Measurements from ENCODE around the gene GJC2. TPM values are rescaled to one million over a fixed set of nuclear protein-coding genes. Genes with fewer than 3 reads are reported as not detected.
A peak's percentile ranks its signal among the peaks of the same experiment; 100 is the strongest.

Gene GJC2
- total RNA-seq, 1 experiment from 2014 or later: 1.6 TPM

- Histone ChIP-seq H3K23me2 (ENCODE audit: insufficient read length, low read depth, low read length, poor library complexity, severe bottlenecking) (no peaks in the 10 kb centered on the region), H3K4ac (ENCODE audit: low read depth, low read length) (no peak overlapping the region), H3K4me2 (ENCODE audit: insufficient read depth, insufficient read length, low read length) (no peak overlapping the region), H4K5ac (ENCODE audit: insufficient read length, low read depth, low read length) (no peak overlapping the region), H3K79me1 (ENCODE audit: insufficient read depth, low read depth, low read length, poor library complexity, severe bottlenecking) (no peaks in the 10 kb centered on the region), H3K27me3 (ENCODE audit: insufficient read depth, low read length) (no peaks in the 10 kb centered on the region; the same call in 1 of the 2 replicates), H3T11ph (ENCODE audit: low read length) (no peak overlapping the region), H4K8ac (replicated peaks; ENCODE audit: insufficient read length, low read depth, low read length) (no peak overlapping the region), H4K91ac (ENCODE audit: insufficient read length, low read depth, low read length) (no peak overlapping the region), H2BK12ac (ENCODE audit: insufficient read length, low read depth, low read length) (no peak overlapping the region), H3K9ac (ENCODE audit: extremely low read depth, insufficient read length, low read length) (no peak overlapping the region), H4K20me1 (ENCODE audit: control insufficient read depth, insufficient read depth, insufficient read length) (peaks cover 3% of the 10 kb centered on the region), H2BK15ac (ENCODE audit: low read depth, low read length) (no peak overlapping the region), H3K27ac (ENCODE audit: insufficient read length, low read depth, low read length) (no peak overlapping the region), H3K9me3 (ENCODE audit: control insufficient read depth, low read depth, low read length) (no peaks in the 10 kb centered on the region), H3K79me2 (ENCODE audit: insufficient read depth, low read length) (no peaks in the 10 kb centered on the region), H2AFZ (ENCODE audit: low read length) (no peak overlapping the region), H2BK5ac (ENCODE audit: insufficient read length, low read length) (no peak overlapping the region), H3K4me1 (ENCODE audit: insufficient read depth, low read length) (no peaks in the 10 kb centered on the region), H2BK20ac (ENCODE audit: low read depth, low read length, poor library complexity, severe bottlenecking) (no peak overlapping the region), H3K14ac (ENCODE audit: insufficient read depth, low read length) (no peak overlapping the region), H2BK120ac (ENCODE audit: low read depth, low read length, poor library complexity, severe bottlenecking) (no peak overlapping the region), H2AK5ac (ENCODE audit: insufficient read length, low read length) (no peak overlapping the region), H3K18ac (ENCODE audit: insufficient read length, low read depth, low read length) (no peak overlapping the region), H3K56ac (ENCODE audit: insufficient read length, low read depth, low read length) (no peak overlapping the region), H3K23ac (ENCODE audit: insufficient read length, low read depth, low read length) (peak overlapping the region; percentile 79)
- H3K4me3 Mint-ChIP-seq: no peak overlapping the region
- no CpG with 5 or more reads among the region's 16 CpGs for WGBS (ENCODE audit: extremely low coverage, insufficient read length, low lambda C conversion rate)
- H3K4me1 Mint-ChIP-seq: peaks cover 3 to 5% of the 10 kb centered on the region in 2 experiments; a peak in 1 of 4 replicates
- no peak for DNase-seq
- no peaks in the 10 kb centered on the region for H3K36me3 Mint-ChIP-seq (ENCODE audit: insufficient read depth in 1 of 3, low read depth in 3 of 3)
- H3K9me3 Mint-ChIP-seq: no peaks in the 10 kb centered on the region
- H3K27ac Mint-ChIP-seq: no peak overlapping the region
- peaks cover 2% of the 10 kb centered on the region; the same call in 1 of the 2 replicates for H3K27me3 Mint-ChIP-seq (ENCODE audit: low read depth)
- TF ChIP-seq CTCF (conservative IDR thresholded peaks at IDR 0.05): no peak
These were observed 6.1 kb downstream of the GJC2 start for GRCh38 chr1:228155596-228156514.

Data from H9 (cell line).